ENCODE data around the gene TSPAN18.

DNA sequence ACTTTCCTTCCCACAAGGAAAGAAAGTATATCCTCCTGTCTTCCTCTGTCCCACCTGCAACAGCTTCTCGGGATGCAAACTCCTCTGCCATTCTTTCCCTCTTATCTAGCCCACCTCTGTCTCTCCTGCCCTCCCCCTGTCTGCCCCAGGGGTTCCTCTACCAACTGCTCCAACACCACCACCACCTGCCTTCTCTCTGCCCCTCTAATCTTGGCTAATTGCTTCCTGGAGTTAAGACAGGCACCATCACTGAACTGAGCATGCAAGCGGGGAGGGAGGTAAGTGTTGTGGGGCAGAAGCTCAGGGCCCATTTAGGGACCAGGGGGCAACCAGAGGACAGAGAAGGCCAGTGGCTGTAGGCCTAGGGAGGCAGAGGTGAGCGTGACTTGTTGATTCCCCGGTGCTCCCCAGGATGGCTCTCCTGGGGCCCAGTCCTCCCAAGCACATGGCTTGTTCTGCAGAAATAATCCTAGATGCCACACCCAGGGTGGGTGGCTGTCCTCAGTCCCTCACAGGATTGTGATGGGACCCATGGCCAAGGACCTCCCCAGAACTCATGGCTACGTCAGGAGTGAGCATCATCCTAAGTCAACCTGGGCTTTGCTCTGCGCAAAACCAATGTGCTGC is 112.8 kb downstream of the TSPAN18 start:
- TF ChIP-seq POLR2A (IDR thresholded peaks at IDR 0.05; ENCODE audit: low read length) (no peak), GATA1 (IDR thresholded peaks at IDR 0.05; ENCODE audit: low read depth, low read length) (no peak)

Measured in erythroblast (primary cell).